NCI-H2196 (cell line): Measurements from ENCODE around the gene CDH4.

Source experiments
- DNase-seq: peaks from one replicate; lab custom pipeline; 2025; ENCODE audit not compliant: unreplicated experiment; lab: John Stamatoyannopoulos, UW

Gene CDH4

GRCh38 chr20:61878478-61879302 is 626.6 kb downstream of the CDH4 start:
- no peak for DNase-seq

- no peak for DNase-seq
Observed at GRCh38 chr20:61879303-61879620, 627.2 kb downstream of the CDH4 start.

GRCh38 chr20:61879694-61880093 is 627.6 kb downstream of the CDH4 start:
- DNase-seq, result no peak

GRCh38 chr20:61880706-61881105 is 628.6 kb downstream of the CDH4 start:
- DNase-seq, result no peak

- DNase-seq, result no peak
Observed at GRCh38 chr20:61881416-61881815, 629.4 kb downstream of the CDH4 start.

GRCh38 chr20:61881861-61882260 is 629.8 kb downstream of the CDH4 start:
- no peak for DNase-seq

- no peak for DNase-seq
Observed at GRCh38 chr20:61882716-61883615, 630.9 kb downstream of the CDH4 start.

GRCh38 chr20:61883857-61884393 is 631.9 kb downstream of the CDH4 start:
- no peak for DNase-seq

- DNase-seq, result no peak
Observed at GRCh38 chr20:61884571-61885389, 632.7 kb downstream of the CDH4 start.

GRCh38 chr20:61885759-61886715 is 634.0 kb downstream of the CDH4 start:
- no peak for DNase-seq

- DNase-seq, result peak; percentile 20
Observed at GRCh38 chr20:61886721-61887595, 634.9 kb downstream of the CDH4 start.

- DNase-seq, result no peak
Observed at GRCh38 chr20:61887596-61888093, 635.6 kb downstream of the CDH4 start.

- DNase-seq, result no peak
Observed at GRCh38 chr20:61888101-61888865, 636.2 kb downstream of the CDH4 start.

- DNase-seq, result no peak
Observed at GRCh38 chr20:61889659-61890058, 637.6 kb downstream of the CDH4 start.

- no peak for DNase-seq
Observed at GRCh38 chr20:61890210-61890609, 638.1 kb downstream of the CDH4 start.

GRCh38 chr20:61891476-61891875 is 639.4 kb downstream of the CDH4 start:
- no peak for DNase-seq

- no peak for DNase-seq
Observed at GRCh38 chr20:61891916-61892649, 640.0 kb downstream of the CDH4 start.
